Vagina (tissue), 2 donors: ENCODE measurements around the gene PTPN14.

ENCODE experiments used
- CTCF ChIP-seq, 3 experiments: fragments of 450-650 bp in 2 of 3; fragments of 200-600 bp in 1 of 3; sonication (generic) in 1 of 3; IDR thresholded peaks; one replicate each; pipeline ENCODE4 v1.5.1; 2017 to 2019; ENCODE audit warnings: antibody characterized with exemption in 3 of 3, mild to moderate bottlenecking in 2 of 3, moderate library complexity in 2 of 3
- POLR2AphosphoS5 ChIP-seq, 2 donors: sonication (generic); formaldehyde crosslinking; IDR thresholded peaks; one replicate each; pipeline ENCODE4 v1.9.0; 2017; ENCODE audit warnings: antibody characterized with exemption in 2 of 2, mild to moderate bottlenecking in 2 of 2, low read depth in 1 of 2; ENCODE audit not compliant: insufficient read depth in 1 of 2

GRCh38 chr1:214349781-214350180, 201.6 kb downstream of the PTPN14 start:
- TF ChIP-seq CTCF (IDR thresholded peaks at IDR 0.05) (no peak), POLR2AphosphoS5 (IDR thresholded peaks at IDR 0.05; ENCODE audit: insufficient read depth in 1 of 2, low read depth in 1 of 2) (no peak)
